WTC11 (cell line): ENCODE measurements around the gene MIPOL1. TPM values are rescaled to one million over a fixed set of nuclear protein-coding genes. Genes with fewer than 3 reads are reported as not detected.
A peak's percentile ranks its signal among the peaks of the same experiment; 100 is the strongest.

Source experiments
- ATAC-seq: fragments of 200-7000 bp; cut with Tn5 transposase; 2 replicates; pipeline ENCODE4 v1.10.0; 2021; ENCODE audit warnings: mild to moderate bottlenecking, moderate library complexity
- CTCF ChIA-PET: fragments of 300-600 bp; sonication (Branson Sonifier 250); formaldehyde crosslinking; loops from one replicate; lab custom pipeline; 2021; ENCODE audit warnings: antibody characterized with exemption; lab: Charles Lee
- POLR2A ChIA-PET: fragments of 350-600 bp; sonication (Branson Sonifier 250); formaldehyde crosslinking; loops from one replicate; lab custom pipeline; 2021; ENCODE audit warnings: antibody characterized with exemption; lab: Charles Lee
- DNase-seq: peaks from one replicate; pipeline ENCODE4 v3.0.0; 2021; ENCODE audit warnings: low spot score
- H3K27ac Mint-ChIP-seq: 2 replicates; pipeline ENCODE4 v1.8.0; 2021; ENCODE audit warnings: mixed read lengths
- H3K27me3 Mint-ChIP-seq: 2 replicates; pipeline ENCODE4 v1.8.0; 2021; ENCODE audit warnings: low read depth, mild to moderate bottlenecking, moderate library complexity, mixed read lengths
- H3K36me3 Mint-ChIP-seq: 2 replicates; pipeline ENCODE4 v1.8.0; 2021; ENCODE audit warnings: mixed read lengths
- H3K4me1 Mint-ChIP-seq: 2 replicates; pipeline ENCODE4 v1.8.0; 2022; ENCODE audit warnings: mixed read lengths
- H3K4me3 Mint-ChIP-seq: 2 replicates; pipeline ENCODE4 v1.8.0; 2021; ENCODE audit warnings: mild to moderate bottlenecking, moderate library complexity, mixed read lengths
- H3K9me3 Mint-ChIP-seq: 2 replicates; pipeline ENCODE4 v1.8.0; 2021; ENCODE audit warnings: mixed read lengths
- GABPB1 ChIP-seq: sonication (generic); formaldehyde crosslinking; IDR thresholded peaks from 2 replicates; pipeline ENCODE4 v1.8.1; 2023; ENCODE audit warnings: mild to moderate bottlenecking, missing genetic modification reagents
- JUN ChIP-seq: sonication (generic); formaldehyde crosslinking; IDR thresholded peaks from 2 replicates; pipeline ENCODE4 v1.8.0; 2023; ENCODE audit warnings: mild to moderate bottlenecking, missing genetic modification reagents
- MXD4 ChIP-seq: fragments of 250-450 bp; sonication (Bioruptor Pico); IDR thresholded peaks from 2 replicates; pipeline ENCODE4 v1.8.0; 2021; ENCODE audit warnings: mild to moderate bottlenecking, moderate library complexity, borderline replicate concordance
- MYBL2 ChIP-seq: sonication (generic); formaldehyde crosslinking; IDR thresholded peaks from 2 replicates; pipeline ENCODE4 v1.8.1; 2023; ENCODE audit warnings: mild to moderate bottlenecking, moderate library complexity, missing genetic modification reagents
- NR3C1 ChIP-seq: sonication (generic); formaldehyde crosslinking; conservative IDR thresholded peaks from 2 replicates; pipeline ENCODE4 v1.8.1; 2023; ENCODE audit warnings: low read depth, mild to moderate bottlenecking, missing genetic modification reagents
- SOX15 ChIP-seq: fragments of 250-450 bp; sonication (Bioruptor Pico); IDR thresholded peaks from 2 replicates; pipeline ENCODE4 v1.9.0; 2021; ENCODE audit warnings: mild to moderate bottlenecking
- TEAD4 ChIP-seq: sonication (generic); formaldehyde crosslinking; IDR thresholded peaks from 2 replicates; pipeline ENCODE4 v1.8.0; 2022; ENCODE audit warnings: mild to moderate bottlenecking, missing genetic modification reagents
- ZNF232 ChIP-seq: sonication (generic); formaldehyde crosslinking; IDR thresholded peaks from 2 replicates; pipeline ENCODE4 v1.8.0; 2022; ENCODE audit warnings: mild to moderate bottlenecking, missing genetic modification reagents
- ZNF671 ChIP-seq: fragments of 250-450 bp; sonication (Bioruptor Pico); IDR thresholded peaks from 2 replicates; pipeline ENCODE4 v1.8.0; 2021; ENCODE audit warnings: mild to moderate bottlenecking
- total RNA-seq: library from RNA; stranded (reverse); gene quantifications from 3 replicates; pipeline ENCODE4 v1.2.3, GENCODE V29; 2021
- TF ChIP-seq, protein P1 (sequence below): sonication (generic); formaldehyde crosslinking; IDR thresholded peaks from 2 replicates; pipeline ENCODE4 v1.8.1; 2023; ENCODE audit warnings: mild to moderate bottlenecking, moderate library complexity, missing genetic modification reagents
- TF ChIP-seq, protein P2 (sequence below): fragments of 250-450 bp; sonication (Bioruptor Pico); IDR thresholded peaks from 2 replicates; pipeline ENCODE4 v1.9.0; 2021; ENCODE audit warnings: mild to moderate bottlenecking
- TF ChIP-seq, protein P3 (sequence below): sonication (generic); formaldehyde crosslinking; IDR thresholded peaks from 2 replicates; pipeline ENCODE4 v1.8.1; 2022; ENCODE audit warnings: mild to moderate bottlenecking, moderate library complexity, missing genetic modification reagents
- TF ChIP-seq, protein P4 (sequence below): sonication (generic); formaldehyde crosslinking; IDR thresholded peaks from 2 replicates; pipeline ENCODE4 v1.8.0; 2022; ENCODE audit warnings: mild to moderate bottlenecking, missing genetic modification reagents

Gene MIPOL1
- total RNA-seq, 1 experiment from 2014 or later = 13.1 TPM

DNA sequence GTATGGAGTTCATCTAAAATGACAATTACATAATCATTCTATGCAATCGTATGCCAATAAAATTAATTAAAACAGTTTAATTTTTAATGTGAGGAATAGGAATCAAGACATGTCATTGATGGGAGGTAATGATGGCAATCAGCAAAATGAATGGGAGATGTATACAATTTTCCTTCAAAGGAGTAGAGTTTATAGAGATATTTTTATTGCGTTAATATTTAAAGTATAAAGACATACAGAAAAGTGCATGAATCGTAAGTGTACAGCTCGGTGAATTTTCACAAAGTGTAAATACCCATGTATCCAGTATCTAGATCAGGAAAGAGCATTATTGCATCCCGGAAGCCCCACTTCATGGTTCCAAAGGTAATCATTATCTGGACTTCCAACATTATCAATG, 1.2 kb downstream of the MIPOL1 start (continued):
- TF ChIP-seq, protein P1, sequence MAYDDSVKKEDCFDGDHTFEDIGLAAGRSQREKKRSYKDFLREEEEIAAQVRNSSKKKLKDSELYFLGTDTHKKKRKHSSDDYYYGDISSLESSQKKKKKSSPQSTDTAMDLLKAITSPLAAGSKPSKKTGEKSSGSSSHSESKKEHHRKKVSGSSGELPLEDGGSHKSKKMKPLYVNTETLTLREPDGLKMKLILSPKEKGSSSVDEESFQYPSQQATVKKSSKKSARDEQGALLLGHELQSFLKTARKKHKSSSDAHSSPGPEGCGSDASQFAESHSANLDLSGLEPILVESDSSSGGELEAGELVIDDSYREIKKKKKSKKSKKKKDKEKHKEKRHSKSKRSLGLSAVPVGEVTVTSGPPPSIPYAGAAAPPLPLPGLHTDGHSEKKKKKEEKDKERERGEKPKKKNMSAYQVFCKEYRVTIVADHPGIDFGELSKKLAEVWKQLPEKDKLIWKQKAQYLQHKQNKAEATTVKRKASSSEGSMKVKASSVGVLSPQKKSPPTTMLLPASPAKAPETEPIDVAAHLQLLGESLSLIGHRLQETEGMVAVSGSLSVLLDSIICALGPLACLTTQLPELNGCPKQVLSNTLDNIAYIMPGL (CRISPR knock-in tag) = no peak
- TF ChIP-seq, protein P2, sequence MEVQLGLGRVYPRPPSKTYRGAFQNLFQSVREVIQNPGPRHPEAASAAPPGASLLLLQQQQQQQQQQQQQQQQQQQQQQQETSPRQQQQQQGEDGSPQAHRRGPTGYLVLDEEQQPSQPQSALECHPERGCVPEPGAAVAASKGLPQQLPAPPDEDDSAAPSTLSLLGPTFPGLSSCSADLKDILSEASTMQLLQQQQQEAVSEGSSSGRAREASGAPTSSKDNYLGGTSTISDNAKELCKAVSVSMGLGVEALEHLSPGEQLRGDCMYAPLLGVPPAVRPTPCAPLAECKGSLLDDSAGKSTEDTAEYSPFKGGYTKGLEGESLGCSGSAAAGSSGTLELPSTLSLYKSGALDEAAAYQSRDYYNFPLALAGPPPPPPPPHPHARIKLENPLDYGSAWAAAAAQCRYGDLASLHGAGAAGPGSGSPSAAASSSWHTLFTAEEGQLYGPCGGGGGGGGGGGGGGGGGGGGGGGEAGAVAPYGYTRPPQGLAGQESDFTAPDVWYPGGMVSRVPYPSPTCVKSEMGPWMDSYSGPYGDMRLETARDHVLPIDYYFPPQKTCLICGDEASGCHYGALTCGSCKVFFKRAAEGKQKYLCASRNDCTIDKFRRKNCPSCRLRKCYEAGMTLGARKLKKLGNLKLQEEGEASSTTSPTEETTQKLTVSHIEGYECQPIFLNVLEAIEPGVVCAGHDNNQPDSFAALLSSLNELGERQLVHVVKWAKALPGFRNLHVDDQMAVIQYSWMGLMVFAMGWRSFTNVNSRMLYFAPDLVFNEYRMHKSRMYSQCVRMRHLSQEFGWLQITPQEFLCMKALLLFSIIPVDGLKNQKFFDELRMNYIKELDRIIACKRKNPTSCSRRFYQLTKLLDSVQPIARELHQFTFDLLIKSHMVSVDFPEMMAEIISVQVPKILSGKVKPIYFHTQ = no peak
- no peak for TF ChIP-seq ZNF671 (CRISPR knock-in tag)

GRCh38 chr14:37201724-37202123, 4.0 kb downstream of the MIPOL1 start:
- H3K4me3 Mint-ChIP-seq = no peak overlapping the region
- TF ChIP-seq SOX15 (no peak), GABPB1 (CRISPR knock-in tag) (peak; percentile 62; the same call in 1 of the 2 replicates)
- DNase-seq (no peak), ATAC-seq (no peak)
- ChIA-PET POLR2A (no interaction called here), CTCF (interaction anchor here (2.3 kb wide), 1 partner anchor 29 kb away, joined by 16 read pairs; no protein-coding TSS in a partner anchor)
- peak overlapping the region; percentile 18; the same call in 1 of the 2 replicates for H3K27ac Mint-ChIP-seq
- H3K27me3 Mint-ChIP-seq = peaks cover 4% of the 10 kb centered on the region
- peaks cover 29% of the 10 kb centered on the region for H3K9me3 Mint-ChIP-seq
- peaks cover 30% of the 10 kb centered on the region for H3K36me3 Mint-ChIP-seq
- peaks cover 23% of the 10 kb centered on the region for H3K4me1 Mint-ChIP-seq

GRCh38 chr14:37202265-37202664, 4.5 kb downstream of the MIPOL1 start:
- Mint-ChIP-seq H3K4me1 (peaks cover 19% of the 10 kb centered on the region), H3K4me3 (no peak overlapping the region), H3K36me3 (peaks cover 35% of the 10 kb centered on the region), H3K27me3 (peaks cover 3% of the 10 kb centered on the region; the same call in 1 of the 2 replicates)
- POLR2A ChIA-PET = interaction anchor here (0.5 kb wide), 1 partner anchor 455 kb away, joined by 6 read pairs; no protein-coding TSS in a partner anchor
- no peak for ATAC-seq
- CTCF ChIA-PET = interaction anchor here (2.3 kb wide), 1 partner anchor 28 kb away, joined by 16 read pairs; no protein-coding TSS in a partner anchor
- no peak for TF ChIP-seq NR3C1 (CRISPR knock-in tag)
- no peak for TF ChIP-seq JUN
- no peak for TF ChIP-seq MXD4
- TF ChIP-seq SOX15 = no peak
- TF ChIP-seq, all 79 proteins: peak for 0
- DNase-seq = no peak
- Mint-ChIP-seq H3K27ac (no peak overlapping the region), H3K9me3 (peaks cover 34% of the 10 kb centered on the region)

DNA sequence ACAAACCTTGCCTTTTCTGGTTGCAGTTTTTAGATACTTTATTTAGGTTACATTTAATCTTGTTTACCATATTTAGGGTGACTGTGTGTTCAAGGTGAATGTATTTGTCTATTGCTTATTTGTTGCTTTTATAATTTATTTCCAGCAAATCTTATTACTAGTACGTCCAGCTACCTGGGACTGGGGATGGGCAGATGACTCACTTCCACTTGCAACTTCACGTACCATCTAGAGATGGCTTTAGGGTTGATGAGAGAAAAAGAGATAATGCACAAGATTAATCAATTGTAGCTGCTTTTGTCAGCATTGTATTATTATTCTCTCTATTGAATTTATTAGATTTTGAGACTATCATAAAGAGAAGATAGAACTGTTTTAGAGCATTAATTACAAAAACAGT, 5.1 kb downstream of the MIPOL1 start:
- Mint-ChIP-seq H3K27me3 (no peaks in the 10 kb centered on the region), H3K27ac (no peak overlapping the region), H3K4me3 (no peak overlapping the region), H3K9me3 (peaks cover 35% of the 10 kb centered on the region), H3K4me1 (peaks cover 16% of the 10 kb centered on the region), H3K36me3 (peaks cover 36% of the 10 kb centered on the region)
- CTCF ChIA-PET = interaction anchor here (2.3 kb wide), 1 partner anchor 28 kb away, joined by 16 read pairs; no protein-coding TSS in a partner anchor
- ATAC-seq (no peak), DNase-seq (no peak)
- TF ChIP-seq TEAD4 (CRISPR knock-in tag) (no peak), MYBL2 (CRISPR knock-in tag) (no peak), ZNF232 (CRISPR knock-in tag) (no peak)
- TF ChIP-seq, protein P3, sequence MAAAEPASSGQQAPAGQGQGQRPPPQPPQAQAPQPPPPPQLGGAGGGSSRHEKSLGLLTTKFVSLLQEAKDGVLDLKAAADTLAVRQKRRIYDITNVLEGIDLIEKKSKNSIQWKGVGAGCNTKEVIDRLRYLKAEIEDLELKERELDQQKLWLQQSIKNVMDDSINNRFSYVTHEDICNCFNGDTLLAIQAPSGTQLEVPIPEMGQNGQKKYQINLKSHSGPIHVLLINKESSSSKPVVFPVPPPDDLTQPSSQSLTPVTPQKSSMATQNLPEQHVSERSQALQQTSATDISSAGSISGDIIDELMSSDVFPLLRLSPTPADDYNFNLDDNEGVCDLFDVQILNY (CRISPR knock-in tag) = no peak
- TF ChIP-seq, protein P4, sequence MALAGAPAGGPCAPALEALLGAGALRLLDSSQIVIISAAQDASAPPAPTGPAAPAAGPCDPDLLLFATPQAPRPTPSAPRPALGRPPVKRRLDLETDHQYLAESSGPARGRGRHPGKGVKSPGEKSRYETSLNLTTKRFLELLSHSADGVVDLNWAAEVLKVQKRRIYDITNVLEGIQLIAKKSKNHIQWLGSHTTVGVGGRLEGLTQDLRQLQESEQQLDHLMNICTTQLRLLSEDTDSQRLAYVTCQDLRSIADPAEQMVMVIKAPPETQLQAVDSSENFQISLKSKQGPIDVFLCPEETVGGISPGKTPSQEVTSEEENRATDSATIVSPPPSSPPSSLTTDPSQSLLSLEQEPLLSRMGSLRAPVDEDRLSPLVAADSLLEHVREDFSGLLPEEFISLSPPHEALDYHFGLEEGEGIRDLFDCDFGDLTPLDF (CRISPR knock-in tag) = no peak
- POLR2A ChIA-PET = interaction anchor here (0.5 kb wide), 1 partner anchor 455 kb away, joined by 6 read pairs; no protein-coding TSS in a partner anchor
